ENCODE measurements around the gene EDNRB.
"Not testable (repeated sequence)": the region's sequence is repeated elsewhere in the genome, so short reads cannot be mapped to it uniquely, and the experiment has no call there.

Gene EDNRB

DNA sequence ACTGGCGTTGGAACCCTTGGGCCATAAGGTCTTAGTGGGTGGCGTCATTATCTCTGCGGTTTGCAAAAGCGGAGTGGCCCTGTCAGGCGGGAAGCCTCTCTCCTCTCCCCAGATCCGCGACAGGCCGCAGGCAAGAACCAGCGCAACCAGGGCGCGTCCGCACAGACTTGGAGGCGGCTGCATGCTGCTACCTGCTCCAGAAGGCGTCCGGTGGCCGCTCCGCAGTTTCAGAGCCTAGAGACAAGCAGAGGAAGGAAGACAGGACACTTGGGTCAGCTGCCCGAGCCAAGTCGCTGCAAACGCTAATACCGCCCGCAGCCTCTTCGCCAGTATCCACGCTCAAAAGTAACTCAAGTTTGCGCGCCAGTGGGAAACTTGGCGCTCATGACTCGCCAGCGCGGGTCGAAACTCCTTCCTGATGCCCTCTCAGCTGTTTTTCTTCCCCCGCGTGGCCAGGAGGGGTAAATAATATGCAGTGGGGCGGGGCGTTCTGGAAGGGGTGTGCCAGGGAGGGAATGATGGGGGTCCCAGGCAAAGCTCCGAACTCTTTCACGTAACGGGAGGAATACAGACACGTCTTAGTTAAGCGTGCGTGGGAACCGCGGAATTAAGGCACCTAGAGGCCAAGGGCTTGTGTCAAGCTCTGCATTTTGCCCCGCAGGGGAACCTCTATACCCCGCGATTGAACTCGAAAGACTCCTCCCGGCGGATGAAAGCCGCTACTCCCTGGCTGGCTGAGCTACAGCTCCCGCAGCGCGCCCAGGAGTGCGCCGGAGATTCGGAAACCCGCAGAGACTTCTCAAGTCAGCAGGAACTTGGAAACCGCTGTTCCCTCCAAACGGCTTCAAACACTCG is at the start of gene EDNRB:
Gene EDNRB (minus strand): TSS at position 441 of the 855 bp plus-strand sequence. CDS start 258 bp downstream, at position 183.
- DNase-seq (ENCODE audit: low read depth in 2 of 2), result no peak

DNA sequence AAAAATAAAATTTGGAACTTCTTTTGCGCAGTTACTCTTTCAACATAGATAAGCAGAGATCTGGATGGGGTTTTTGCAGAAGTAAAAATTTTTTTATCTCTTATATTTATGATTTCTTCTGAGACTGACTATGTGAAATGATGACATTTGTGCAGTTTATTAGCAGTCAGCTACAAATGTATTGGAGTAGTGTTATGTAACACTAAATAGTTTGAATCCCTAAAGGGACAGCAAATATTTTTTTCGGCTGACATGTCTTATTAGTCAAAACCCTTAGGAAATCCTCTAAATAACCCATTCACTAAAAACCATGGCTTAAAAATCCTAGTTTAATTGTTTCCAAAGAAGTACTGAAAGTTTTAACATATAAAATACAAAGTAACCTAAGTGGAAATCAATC is 48.0 kb upstream of the EDNRB start:
- no peak for DNase-seq (ENCODE audit: low read depth in 2 of 2)

DNA sequence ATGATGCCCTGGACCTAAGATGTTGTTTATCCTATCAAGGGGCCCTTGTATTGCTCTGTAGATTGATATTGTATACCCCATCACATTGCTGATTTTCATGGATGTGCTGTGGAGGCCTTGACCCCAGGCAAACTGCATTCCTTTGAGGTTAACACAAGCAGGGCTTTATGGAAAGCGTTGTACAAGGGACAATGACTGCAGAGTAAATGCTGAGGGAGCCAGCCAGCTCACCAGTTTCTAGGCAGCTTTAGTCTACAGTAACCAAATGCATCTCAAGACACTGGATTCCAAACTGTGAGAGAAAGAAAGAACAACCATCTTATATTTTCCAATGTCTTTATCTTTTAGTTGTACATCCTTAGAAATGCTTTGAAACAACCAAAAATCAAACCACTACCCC is 34.1 kb upstream of the EDNRB start:
- no peak for DNase-seq (ENCODE audit: low read depth in 2 of 2)

DNA sequence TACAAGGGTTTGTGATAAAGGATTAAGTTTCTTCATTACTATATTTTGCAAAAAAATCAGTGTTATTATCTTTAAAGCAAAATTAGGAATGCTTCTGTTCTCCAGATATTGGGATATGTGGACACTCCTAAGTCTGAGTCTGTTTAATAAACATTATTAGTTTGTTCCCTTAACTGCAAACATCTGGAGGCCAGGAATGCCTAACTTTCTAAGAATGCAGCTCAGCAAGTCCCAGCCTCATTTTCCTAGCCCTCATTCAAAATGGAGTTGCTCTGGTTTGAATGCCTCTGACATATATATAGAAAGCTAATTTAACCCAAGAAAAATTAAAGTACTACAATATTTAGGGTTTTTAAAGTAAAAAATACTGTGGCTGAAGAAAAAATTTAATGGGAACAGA is 33.6 kb upstream of the EDNRB start:
- no peak for DNase-seq (ENCODE audit: low read depth in 2 of 2)

DNA sequence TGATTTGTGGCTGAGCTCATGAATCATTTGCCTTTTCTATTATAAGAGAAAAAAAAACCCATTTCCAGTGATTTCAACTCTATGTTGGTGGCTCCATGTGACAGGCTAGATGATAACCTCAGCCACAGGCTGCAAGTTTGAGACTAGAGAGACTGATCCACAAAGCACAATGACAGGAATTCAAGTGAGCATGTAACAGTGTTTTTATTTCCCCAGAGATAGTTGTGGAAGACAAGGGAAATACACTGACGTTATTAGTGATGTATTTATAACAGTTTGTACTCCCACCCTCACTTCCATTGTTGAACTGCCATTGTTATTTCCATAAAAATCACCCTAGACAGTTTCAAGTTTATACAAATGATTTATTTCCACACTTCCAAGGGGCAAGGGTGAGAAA is 27.9 kb upstream of the EDNRB start:
- DNase-seq (ENCODE audit: low read depth in 2 of 2), result no peak

DNA sequence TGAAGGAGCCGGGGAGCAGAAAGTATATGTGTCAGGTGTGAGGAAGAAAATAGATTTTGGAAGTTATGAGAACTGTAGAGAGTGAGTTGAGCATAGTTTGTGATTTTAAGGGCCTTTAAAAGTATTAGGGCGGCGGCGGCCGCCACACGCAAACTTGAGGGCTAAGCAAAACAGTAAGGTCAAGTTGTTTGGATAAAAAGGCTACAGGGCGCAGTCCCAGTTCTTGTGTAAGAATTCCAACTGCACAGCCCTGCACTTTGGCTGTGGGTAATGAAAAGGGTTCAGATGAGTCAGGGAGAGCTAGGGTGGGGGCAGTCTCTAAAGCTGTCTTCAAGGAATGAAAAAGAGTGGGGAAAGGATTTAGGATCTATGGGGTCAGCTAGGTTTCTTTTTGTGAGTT is 16.4 kb upstream of the EDNRB start:
- DNase-seq (ENCODE audit: low read depth in 2 of 2), result not testable (repeated sequence)

DNA sequence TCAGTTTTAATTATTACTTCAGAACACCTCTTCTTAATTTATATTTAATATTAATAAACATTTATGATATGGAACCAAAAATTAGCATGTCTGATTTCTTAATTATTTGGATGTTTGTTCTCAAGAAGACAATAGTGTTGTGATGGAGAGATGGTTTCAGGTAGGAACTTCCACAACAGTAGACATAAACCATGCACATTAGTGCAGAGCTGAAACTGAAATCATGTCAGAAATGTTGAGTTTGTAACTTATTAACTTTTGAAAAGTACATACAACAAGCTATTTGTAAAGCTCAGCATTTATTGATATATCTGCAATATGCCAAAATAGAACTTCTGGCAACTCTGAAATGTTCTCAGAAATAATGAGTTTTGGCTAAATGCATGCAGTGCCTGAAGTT is 11.8 kb upstream of the EDNRB start:
- no peak for DNase-seq (ENCODE audit: low read depth in 2 of 2)

DNA sequence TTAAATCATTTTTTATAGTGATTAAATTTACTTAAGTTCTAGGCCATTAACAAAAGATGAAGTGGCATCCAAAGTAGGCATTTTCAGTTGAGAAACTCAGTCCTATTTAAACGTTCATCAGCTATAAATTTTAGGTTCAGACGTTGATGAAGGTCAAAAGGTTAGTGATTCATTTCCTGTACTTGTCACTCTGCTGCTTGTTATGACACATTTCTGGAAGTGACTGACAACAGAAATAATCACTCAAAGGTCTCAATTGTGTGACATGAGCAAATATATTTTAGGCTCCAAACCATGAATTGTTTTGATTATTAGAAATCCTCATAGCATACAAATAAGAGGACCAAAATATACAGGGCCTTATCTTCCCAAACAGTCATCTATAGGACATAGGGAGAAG is 10.3 kb upstream of the EDNRB start:
- DNase-seq (ENCODE audit: low read depth in 2 of 2), result no peak

DNA sequence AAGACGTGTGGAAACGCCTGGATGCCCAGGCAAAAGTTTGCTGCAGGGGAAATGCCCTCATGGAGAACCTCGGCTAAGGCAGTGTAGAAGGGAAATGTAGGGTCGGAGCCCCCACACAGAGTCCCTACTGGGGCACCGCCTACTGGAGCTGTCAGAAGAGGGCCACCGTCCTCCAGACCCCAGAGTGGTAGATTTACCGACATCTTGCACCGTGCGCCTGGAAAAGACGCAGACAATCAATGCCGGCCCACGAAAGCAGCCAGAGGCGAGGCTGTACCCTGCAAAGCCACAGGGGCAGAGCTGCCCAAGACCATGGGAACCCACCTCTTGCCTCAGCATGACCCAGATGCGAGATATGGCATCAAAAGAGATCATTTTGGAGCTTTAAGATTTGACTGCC is 7.0 kb upstream of the EDNRB start:
- no peak for DNase-seq (ENCODE audit: low read depth in 2 of 2)

DNA sequence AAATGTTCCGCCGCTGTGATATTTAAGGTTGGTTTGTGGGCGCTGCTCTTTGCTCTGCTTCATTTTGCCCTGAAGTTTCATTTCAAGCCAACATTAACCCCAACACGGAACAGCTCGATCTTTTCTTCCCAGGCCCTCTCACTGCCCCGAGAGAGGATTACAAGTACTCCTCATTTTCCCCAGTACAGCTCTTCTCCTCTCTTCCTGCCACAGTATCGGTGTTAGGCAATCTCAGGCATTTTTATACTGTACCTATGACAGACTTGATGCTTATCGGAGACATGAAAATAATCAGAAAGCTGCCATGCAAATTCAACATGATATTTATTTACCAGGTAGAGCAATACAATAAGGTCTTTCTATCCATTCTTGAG is 1.3 kb upstream of the EDNRB start:
- no peak for DNase-seq (ENCODE audit: low read depth in 2 of 2)

DNA sequence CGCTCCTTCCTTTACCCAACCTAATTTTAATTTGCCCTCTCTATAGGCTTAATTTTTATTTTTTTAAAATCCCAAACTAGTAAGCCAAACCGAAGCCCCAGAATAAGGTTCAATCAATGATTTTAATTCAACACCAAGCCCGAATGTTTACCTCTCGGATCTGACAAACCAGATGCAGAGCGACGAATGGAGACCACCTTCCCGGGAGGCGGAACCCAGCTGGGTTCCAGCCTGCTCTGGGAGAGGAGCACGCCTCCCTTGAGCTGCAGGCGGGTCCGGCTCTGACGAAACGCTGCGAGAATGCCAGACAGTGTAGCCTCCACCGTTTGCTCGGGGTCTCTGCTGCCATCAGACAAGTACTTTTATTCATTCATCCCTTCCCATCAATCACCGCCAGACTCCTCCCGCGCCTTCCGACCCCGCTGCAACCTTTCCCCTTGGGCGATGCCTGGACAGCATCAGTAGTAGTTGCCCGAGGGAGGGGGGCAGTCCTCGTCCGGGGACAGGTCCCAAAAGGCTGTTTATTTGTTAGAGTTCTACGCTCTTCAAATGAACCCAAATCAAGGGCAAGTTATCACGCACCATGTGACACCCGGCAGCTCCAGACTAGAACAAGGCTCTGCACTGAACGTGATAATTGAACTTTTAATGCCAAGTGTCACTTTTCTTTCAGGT is 752 bp upstream of the EDNRB start:
- DNase-seq (ENCODE audit: low read depth in 2 of 2), result no peak

DNA sequence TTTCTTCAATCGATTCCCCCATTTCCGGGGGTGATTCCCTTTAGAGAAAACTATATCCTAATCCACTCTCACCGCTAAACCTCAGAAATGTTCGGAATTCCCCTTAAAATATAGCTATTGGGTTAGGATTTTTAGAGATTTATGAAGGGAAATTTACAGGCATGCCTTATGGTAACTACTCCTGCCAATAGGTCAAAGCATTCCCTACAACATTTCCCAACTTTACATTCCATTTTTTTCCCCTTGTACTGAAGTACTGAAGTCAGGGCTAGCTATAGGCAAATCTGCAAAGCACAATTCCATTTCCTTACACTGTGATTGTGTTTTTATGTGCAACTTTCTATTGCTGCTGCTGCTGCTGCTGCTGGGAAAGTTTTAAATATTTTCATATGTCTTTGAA is 2.1 kb downstream of the EDNRB start:
- no peak for DNase-seq (ENCODE audit: low read depth in 2 of 2)

DNA sequence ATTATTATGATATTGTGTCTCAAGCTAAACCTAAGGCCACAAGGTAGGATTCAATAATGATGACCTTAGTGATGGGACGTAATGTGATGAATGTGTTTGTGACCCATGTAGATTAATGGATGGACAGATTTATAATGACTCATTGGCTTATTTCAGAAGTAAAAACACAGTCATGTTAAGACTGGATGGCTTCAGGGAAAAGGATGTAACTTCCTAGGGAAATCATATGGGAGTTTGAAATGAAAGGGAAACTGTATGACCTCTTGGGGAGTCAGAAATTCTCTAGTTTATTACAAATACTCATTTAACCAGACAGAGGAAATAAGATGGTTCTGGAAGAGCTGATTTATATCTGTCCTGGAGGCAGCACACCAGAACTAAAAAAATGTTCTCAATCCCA is 2.9 kb downstream of the EDNRB start:
- no peak for DNase-seq (ENCODE audit: low read depth in 2 of 2)

DNA sequence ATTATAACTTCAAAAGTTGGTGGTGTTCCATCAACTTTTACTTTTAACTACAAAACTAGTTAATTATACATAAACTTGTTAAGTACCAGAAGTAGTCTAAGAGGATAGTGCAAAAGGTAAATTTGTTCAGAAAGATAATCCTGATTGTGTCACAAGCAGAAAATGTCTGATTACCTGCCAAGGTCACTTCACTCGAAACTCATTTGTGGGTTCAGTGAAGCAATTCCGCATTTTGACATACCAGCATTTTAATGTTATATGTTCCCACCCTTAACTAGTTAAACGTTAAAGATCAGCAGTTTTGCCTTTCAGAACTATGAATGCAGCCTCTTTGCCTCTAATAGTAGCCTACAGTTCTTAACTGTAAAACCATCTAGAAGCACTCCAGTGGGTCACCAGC is 5.6 kb downstream of the EDNRB start:
- no peak for DNase-seq (ENCODE audit: low read depth in 2 of 2)

DNA sequence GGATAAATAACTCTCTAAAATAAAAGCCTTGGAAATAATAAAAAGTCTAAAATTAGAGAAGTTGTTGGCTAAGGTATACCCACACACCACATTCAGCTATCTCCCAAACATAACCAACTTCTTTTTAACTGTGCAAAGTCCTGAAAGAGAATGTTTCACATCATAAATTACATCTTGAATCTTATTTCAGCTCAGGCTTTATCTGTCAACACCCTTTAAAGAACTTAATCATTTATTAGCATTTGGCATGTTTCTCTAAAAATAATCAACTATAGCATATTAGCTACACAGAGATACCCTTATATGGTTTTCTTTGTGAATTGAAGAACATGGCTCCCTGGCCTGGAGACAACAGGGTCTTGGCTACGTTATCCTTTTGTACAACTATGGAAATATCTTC is 6.9 kb downstream of the EDNRB start:
- no peak for DNase-seq (ENCODE audit: low read depth in 2 of 2)

DNA sequence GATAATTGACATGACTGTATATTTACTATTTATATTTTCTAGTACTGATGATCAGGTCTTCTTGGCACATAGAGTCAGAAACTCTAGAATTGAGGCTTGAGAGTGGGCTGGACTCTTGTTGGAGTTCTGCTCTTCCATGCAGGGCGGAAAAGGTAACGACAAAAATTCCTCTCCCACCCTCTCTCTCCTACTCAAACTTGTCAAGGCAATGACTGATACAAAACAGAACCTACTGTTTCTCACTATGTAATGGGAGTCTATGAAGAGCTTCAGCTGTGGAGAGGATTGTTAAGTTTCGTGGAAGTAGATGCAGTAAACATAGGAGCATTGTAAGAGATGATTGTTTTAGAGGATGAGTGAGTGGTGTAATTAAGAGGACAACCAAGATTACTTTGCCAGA is 8.8 kb downstream of the EDNRB start:
- no peak for DNase-seq (ENCODE audit: low read depth in 2 of 2)

DNA sequence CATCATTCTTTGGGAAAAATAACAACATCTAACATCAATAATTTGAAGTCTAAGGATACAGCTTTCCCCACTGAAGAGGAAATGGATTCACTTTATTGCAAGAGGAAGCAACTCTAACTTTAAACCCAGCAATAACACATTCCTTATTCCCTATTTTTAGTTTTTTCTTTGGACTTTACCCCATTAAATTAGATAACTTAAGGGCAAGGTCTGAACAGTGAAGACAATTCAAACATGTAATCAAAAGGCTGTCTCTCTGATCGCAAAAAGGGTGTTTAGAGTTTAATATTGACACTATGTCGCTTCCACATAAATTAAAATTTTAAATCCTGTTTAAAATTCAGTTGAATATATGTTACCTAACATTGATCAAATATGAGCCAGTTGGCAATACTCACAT is 10.1 kb downstream of the EDNRB start:
- DNase-seq (ENCODE audit: low read depth in 2 of 2), result no peak

DNA sequence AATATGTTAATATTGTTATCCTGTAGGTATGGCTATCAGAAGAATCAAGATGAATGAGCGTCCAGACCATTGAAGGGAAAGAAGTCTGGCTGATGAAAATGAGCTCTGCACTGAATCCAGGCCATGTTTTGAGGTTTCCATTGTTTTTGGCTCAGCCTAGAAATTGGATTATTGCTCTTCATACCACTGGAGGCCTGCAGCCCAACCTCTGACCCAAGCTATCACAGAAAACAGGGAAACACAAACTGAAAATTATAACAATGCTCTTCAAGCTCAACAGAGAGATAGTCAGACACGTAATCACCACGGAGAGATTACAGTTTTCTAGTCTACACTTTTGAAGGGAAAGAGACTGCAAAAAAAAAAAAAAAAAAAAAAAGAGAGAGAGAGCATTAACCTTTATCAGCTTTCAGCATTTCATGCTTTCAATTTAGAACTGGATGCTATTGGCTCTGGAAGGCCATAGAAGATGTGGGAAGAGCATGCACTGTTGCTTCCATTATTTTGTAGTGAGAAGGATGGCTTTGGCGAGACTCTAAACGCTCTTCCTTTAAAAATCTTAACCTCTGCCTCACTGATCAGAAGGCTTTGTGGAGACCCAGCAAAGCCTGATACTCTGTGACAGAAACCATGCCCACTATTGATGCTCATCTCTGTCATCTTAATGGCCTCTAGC is 10.8 kb downstream of the EDNRB start:
- no peak for DNase-seq (ENCODE audit: low read depth in 2 of 2)

DNA sequence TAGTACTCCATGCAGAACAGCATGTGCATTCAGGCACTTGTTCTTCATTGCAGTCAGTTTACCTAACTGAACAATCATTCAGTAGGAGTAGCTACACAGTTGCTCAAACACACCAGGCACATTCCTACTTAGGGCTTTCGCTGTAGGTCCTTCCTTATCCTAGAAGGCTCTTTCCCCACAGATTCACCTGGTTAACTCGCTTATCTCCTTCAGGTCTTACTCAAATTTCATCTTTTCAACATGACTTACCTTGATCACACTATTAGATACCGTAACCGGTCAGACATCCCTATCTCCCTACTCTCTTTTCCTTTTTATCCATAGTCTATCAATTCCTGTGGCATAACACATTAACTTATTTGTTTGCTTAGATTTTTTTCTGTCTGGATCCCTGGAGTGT is 14.6 kb downstream of the EDNRB start:
- DNase-seq (ENCODE audit: low read depth in 2 of 2), result no peak

DNA sequence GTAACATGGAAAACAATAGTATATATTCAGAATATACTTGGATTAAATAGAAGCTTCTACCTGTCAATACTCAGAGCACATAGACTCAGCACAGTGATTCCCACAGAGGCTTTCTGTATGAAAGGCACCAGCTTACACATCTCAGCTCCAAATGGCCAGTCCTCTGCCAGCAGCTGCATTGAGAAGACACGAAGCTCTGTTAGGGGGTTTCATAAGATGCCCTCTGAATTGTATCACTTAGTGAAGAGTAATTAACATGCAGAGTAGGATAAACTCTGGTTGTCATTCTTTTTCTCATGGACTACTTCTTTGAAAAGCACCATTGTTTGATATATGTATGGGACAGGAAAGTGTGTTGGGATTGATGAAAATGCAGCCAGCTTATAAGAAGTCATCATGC is 15.2 kb downstream of the EDNRB start:
- DNase-seq (ENCODE audit: low read depth in 2 of 2), result no peak

DNA sequence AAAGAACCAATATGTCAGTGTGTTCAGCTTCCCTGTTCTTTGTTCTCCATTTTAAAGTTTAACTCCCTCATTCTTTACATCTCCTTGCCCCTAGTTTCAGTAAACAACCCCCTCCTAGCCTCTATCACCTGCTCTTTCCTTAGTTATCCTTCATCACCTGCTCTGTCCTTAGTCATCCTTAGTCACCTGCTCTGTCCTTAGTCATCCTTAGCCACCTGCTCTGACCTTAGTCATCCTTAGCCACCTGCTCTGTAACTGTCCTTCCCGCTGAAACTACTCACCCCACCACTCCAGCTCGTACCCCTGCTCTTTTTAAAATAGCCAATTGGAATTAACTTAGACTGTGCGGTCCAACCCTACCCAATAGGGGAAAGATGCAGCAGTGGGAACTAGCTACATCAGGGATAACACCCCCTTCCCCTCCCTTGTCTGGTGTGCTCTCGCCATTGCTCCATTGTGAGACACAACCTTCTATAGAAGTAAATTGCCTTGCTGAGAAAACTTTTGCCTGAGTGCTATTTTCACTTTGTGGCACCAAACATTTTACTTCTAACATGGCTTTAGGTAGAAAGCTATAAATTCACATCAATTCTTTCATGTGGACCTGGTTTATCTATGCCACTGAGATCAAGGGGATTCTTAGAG is 16.2 kb downstream of the EDNRB start:
- no peak for DNase-seq (ENCODE audit: low read depth in 2 of 2)

DNA sequence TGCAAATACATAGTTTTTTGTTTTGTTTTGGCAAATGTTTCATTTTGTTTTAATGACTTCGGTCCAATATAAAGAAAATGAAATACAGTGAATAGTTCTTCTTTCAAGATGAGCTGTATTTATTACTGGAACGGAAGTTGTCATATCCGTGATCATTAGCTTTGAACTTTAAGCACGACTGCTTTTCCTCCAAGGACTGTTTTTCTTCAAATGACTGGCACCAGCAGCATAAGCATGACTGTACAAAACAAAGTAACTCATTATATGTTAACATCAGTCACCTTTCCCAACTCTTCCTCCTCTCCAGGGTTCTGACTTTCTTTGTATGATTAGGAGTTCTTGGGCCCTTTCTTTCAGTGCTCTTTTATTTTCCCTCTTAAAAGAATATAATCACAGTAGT is 20.5 kb downstream of the EDNRB start:
- no peak for DNase-seq (ENCODE audit: low read depth in 2 of 2)

DNA sequence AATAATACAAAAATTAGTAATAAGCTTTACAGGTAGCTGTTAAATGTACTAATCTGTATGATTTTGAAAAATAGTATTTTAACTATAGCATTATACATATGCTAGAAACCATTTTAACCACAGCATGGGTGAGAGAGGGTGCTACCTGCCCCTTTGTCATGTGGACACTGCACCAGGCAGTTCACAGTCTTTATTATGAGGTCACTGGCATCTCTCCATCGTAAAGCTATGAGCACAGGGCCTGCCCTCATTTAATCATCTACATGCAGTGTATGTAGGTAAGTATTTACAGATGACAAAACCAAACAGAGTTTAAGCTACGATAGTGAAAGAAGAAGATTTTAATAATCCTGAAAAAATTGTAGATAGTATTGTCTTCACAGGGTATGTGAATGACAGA is 21.7 kb downstream of the EDNRB start:
- DNase-seq (ENCODE audit: low read depth in 2 of 2), result no peak

All from stimulated activated CD4-positive, alpha-beta T cell treated with anti-CD3 and anti-CD28 coated beads, Interleukin-4, amount 100 ng/mL, for 48 hours (primary cell).